HTERT RPE-1 (cell line): ENCODE measurements around the gene ATXN7.

Experiments used
- in situ Hi-C: fragments of 300-500 bp; cut with MboI; formaldehyde crosslinking; loops from 4 replicates; pipeline ENCODE4 v1.14.3; 2020; ENCODE audit warnings: low sequenced_read_pairs

The ATXN7 gene

DNA sequence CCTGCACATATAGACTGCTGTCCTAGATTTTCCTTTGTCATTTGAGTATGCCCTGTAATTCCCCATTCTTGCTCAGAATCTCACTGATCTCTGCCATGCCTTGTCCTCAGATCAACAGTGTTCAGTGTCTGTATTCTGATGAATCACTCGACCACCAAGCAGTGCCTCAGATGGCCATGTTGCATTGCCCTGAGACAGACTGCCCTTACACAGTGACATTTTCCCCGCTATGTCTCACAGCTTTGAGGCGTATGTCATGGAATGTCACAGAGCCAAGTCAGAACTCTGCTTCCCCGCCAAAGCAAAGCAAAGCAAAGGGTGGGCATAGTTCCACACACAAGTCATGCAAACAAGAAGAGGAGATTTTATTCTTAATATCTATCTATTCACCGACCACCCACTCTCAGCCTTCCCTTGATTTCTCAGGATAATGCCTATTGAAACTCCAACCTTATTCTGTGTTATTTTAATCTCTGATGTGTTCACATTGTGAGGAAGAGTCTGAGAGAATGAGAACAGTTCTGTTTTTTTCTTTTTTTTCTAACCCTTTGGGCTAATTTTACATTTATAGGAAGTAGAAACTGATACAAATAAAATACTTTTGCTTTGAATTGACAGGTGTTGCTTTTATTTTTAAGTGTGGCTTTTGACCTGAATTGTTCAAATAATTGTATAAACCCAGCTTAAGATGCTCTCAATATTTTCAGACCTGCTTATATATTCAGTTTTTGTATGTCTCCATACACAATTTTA lies 176.5 kb downstream of the ATXN7 start:
- in situ Hi-C loops = loop anchor here (25.0 kb wide), 1 partner anchor 422 kb away; no protein-coding TSS in a partner anchor

- in situ Hi-C loops = loop anchor here (25.0 kb wide), 1 partner anchor 419 kb away; no protein-coding TSS in a partner anchor
Measured at GRCh38 chr3:64042952-64043351, 179.3 kb downstream of the ATXN7 start.

DNA sequence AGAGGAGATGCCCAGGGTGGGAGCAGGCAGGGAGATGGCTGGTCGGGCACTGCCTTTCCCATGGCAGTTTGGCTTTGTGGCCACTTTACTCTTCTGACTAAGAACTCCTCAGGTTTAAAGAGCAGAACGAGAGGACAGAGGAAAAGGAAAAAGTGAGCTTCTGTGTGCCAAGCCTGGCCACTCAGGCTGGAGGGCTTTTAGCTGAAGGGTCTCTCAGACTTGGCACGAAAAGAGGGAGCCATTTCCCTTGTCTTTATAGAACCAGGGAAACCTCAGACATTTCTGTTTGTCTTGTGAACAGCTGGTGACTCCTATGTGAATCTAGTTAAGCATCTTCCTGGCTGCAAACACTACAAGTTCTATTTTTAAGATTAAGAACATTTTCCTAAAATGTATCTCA lies 182.9 kb downstream of the ATXN7 start:
- in situ Hi-C loops = loop anchor here (25.0 kb wide), 1 partner anchor 416 kb away; no protein-coding TSS in a partner anchor

DNA sequence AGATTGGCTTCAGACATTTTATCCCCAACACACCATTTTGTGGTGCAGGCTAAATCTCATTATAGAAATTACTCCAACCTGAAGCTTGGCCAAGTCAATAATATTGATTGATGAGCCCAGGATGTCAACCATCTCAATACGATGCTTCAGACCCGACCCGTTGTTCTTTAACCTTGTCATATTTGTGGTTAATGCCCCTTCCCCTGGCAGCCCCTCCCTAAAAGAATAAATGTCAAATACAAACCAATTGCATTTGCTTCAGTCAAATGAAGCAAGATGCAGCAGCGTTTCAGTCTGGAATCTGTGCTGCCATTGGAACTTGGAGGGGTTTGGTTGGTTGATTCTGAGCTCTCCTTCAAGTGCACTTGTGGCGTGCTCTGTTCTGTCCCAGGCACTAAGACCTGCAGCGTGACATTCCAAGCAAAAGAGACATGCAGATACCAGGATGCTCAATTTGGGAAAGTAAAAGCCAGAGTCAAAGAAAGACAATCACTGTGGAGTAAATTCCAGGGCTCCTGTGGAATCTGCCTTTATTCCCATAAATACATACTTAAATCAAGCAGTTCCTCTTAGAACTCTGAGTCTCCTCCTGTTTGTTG lies 183.4 kb downstream of the ATXN7 start:
- in situ Hi-C loops = loop anchor here (25.0 kb wide), 1 partner anchor 415 kb away; no protein-coding TSS in a partner anchor

- in situ Hi-C loops = loop anchor here (25.0 kb wide), 1 partner anchor 415 kb away; no protein-coding TSS in a partner anchor
Measured at GRCh38 chr3:64047787-64048186, 184.1 kb downstream of the ATXN7 start.

GRCh38 chr3:64048631-64049061 lies 185.0 kb downstream of the ATXN7 start:
- in situ Hi-C loops = loop anchor here (25.0 kb wide), 1 partner anchor 414 kb away; no protein-coding TSS in a partner anchor

DNA sequence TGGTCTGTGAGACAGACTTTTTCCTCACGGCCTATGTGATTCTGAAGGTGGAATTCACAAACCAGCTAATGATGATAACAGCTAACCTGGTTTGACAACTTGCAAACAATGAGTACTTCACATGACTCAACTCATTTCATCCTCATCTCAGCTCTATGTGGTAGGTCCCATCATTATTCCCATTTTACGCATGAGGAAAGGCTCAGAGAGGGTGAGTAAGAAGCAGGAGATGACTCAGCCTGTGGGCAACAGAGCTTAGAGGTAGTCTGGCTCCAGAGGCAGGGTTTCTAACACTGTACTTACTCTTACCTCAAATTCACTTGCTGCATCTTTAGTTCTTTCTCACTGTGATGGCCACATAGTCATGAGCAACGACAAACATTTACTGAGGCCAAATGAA lies 185.5 kb downstream of the ATXN7 start:
- in situ Hi-C loops = loop anchor here (25.0 kb wide), 1 partner anchor 413 kb away; no protein-coding TSS in a partner anchor

GRCh38 chr3:64049832-64050231 lies 186.2 kb downstream of the ATXN7 start:
- in situ Hi-C loops = loop anchor here (25.0 kb wide), 1 partner anchor 412 kb away; no protein-coding TSS in a partner anchor
